GM18526 (cell line): ENCODE results near the gene DNAJC22.

Experiments
- POLR2A ChIP-seq: IDR thresholded peaks from 3 replicates; pipeline ENCODE4 v1.6.1; 2011; ENCODE audit not compliant: insufficient read length; ENCODE audit errors: extremely low read depth

The DNAJC22 gene

GRCh38 chr12:49330032-49330619 is 16.6 kb upstream of the DNAJC22 start:
- no peak for TF ChIP-seq POLR2A

- TF ChIP-seq POLR2A, result no peak
These were observed 15.9 kb upstream of the DNAJC22 start for GRCh38 chr12:49330631-49331379.

- no peak for TF ChIP-seq POLR2A
These were observed 15.1 kb upstream of the DNAJC22 start for GRCh38 chr12:49331380-49332222.

GRCh38 chr12:49332441-49332861 is 14.2 kb upstream of the DNAJC22 start:
- no peak for TF ChIP-seq POLR2A

- no peak for TF ChIP-seq POLR2A
These were observed 13.8 kb upstream of the DNAJC22 start for GRCh38 chr12:49332891-49333371.

- TF ChIP-seq POLR2A, result no peak
These were observed 12.5 kb upstream of the DNAJC22 start for GRCh38 chr12:49334226-49334625.

GRCh38 chr12:49334681-49335080 is 12.0 kb upstream of the DNAJC22 start:
- no peak for TF ChIP-seq POLR2A

GRCh38 chr12:49335118-49335954 is 11.4 kb upstream of the DNAJC22 start:
- no peak for TF ChIP-seq POLR2A

- no peak for TF ChIP-seq POLR2A
These were observed 10.6 kb upstream of the DNAJC22 start for GRCh38 chr12:49335955-49336644.

GRCh38 chr12:49336645-49337584 is 9.8 kb upstream of the DNAJC22 start, which contains the start of gene C1QL4:
TSS of gene C1QL4 (minus strand) at chr12:49337188. CDS start at chr12:49336477, 711 bp downstream.
- no peak for TF ChIP-seq POLR2A

GRCh38 chr12:49338830-49339463 is 7.7 kb upstream of the DNAJC22 start:
- no peak for TF ChIP-seq POLR2A

GRCh38 chr12:49339464-49339861 is 7.2 kb upstream of the DNAJC22 start:
- no peak for TF ChIP-seq POLR2A
